GM12892 (cell line): ENCODE measurements around the gene EFCAB8. TPM values are rescaled to one million over a fixed set of nuclear protein-coding genes. Genes with fewer than 3 reads are reported as not detected.

Experiments used
- DNase-seq: peaks from one replicate; pipeline ENCODE4 v3.0.0; 2011; ENCODE audit not compliant: insufficient read length
- FAIRE-seq: peaks from 2 replicates; lab custom pipeline; 2011; peaks lifted over from hg19 to GRCh38; lab: Jason Lieb, UNC
- POLR2A ChIP-seq: IDR thresholded peaks from 2 replicates; pipeline ENCODE4 v1.6.1; 2011; ENCODE audit warnings: low read depth, low read length, control low read depth
- POLR2AphosphoS5 ChIP-seq: IDR thresholded peaks from 2 replicates; pipeline ENCODE4 v1.6.1; 2011; ENCODE audit warnings: low read depth, low read length, control low read depth
- TAF1 ChIP-seq: IDR thresholded peaks from 2 replicates; pipeline ENCODE4 v1.6.1; 2011; ENCODE audit warnings: low read depth, mild to moderate bottlenecking, control low read depth, low read length, borderline replicate concordance
- polyA plus RNA-seq: library from polyadenylated mRNA; unstranded; fragments of >200 nt; gene quantifications from one replicate; pipeline ENCODE4 v1.2.1, GENCODE V29; 2012; ENCODE audit warnings: missing spikeins, inconsistent platforms; ENCODE audit not compliant: missing spikeins

Gene EFCAB8
- not detected for polyA plus RNA-seq

GRCh38 chr20:32858701-32859372, at the start of gene EFCAB8:
EFCAB8 (plus strand) TSS chr20:32858923; CDS start chr20:32863793, 4,870 bp downstream.
- TF ChIP-seq TAF1 = no peak
- no peak for TF ChIP-seq POLR2A
- no peak for TF ChIP-seq POLR2AphosphoS5
- FAIRE-seq = no peak
- no peak for DNase-seq

- DNase-seq (no peak), FAIRE-seq (no peak)
- TF ChIP-seq TAF1 (no peak), POLR2AphosphoS5 (no peak), POLR2A (no peak)
These were observed 48.8 kb upstream of the EFCAB8 start for GRCh38 chr20:32809907-32810306.

- DNase-seq = no peak
- TF ChIP-seq POLR2A = no peak
- TF ChIP-seq POLR2AphosphoS5 = no peak
- no peak for TF ChIP-seq TAF1
These were observed 47.8 kb upstream of the EFCAB8 start for GRCh38 chr20:32810941-32811340.

GRCh38 chr20:32811886-32812285, 46.8 kb upstream of the EFCAB8 start:
- FAIRE-seq (no peak), DNase-seq (no peak)
- TF ChIP-seq TAF1 (no peak), POLR2AphosphoS5 (no peak), POLR2A (no peak)

More at GRCh38 chr20:32810941-32811340, 47.8 kb upstream of the EFCAB8 start:
- no peak for FAIRE-seq

- FAIRE-seq (peak; percentile 63), DNase-seq (peak; percentile 72)
- TF ChIP-seq POLR2AphosphoS5 = peak; percentile 68; the same call in 1 of the 2 replicates
- no peak for TF ChIP-seq TAF1
- TF ChIP-seq POLR2A = peak; percentile 69; the same call in 1 of the 2 replicates
These were observed 38.6 kb upstream of the EFCAB8 start for GRCh38 chr20:32819992-32820697.

GRCh38 chr20:32820698-32821377, 37.9 kb upstream of the EFCAB8 start:
- TF ChIP-seq TAF1 (no peak), POLR2AphosphoS5 (no peak), POLR2A (no peak)
- FAIRE-seq (no peak), DNase-seq (no peak)

GRCh38 chr20:32822225-32822624, 36.5 kb upstream of the EFCAB8 start:
- FAIRE-seq = no peak
- no peak for TF ChIP-seq TAF1
- TF ChIP-seq POLR2AphosphoS5 = no peak
- no peak for TF ChIP-seq POLR2A
- no peak for DNase-seq

GRCh38 chr20:32823078-32823477, 35.6 kb upstream of the EFCAB8 start:
- FAIRE-seq = no peak
- no peak for DNase-seq

GRCh38 chr20:32823737-32824588, 34.8 kb upstream of the EFCAB8 start:
- no peak for FAIRE-seq
- TF ChIP-seq POLR2A (no peak), POLR2AphosphoS5 (no peak), TAF1 (no peak)

More at GRCh38 chr20:32823078-32823477, 35.6 kb upstream of the EFCAB8 start:
- TF ChIP-seq TAF1 (no peak), POLR2A (no peak), POLR2AphosphoS5 (no peak)

GRCh38 chr20:32828029-32828680, 30.6 kb upstream of the EFCAB8 start:
- TF ChIP-seq TAF1 (no peak), POLR2A (no peak), POLR2AphosphoS5 (no peak)
- no peak for FAIRE-seq

More at GRCh38 chr20:32823737-32824588, 34.8 kb upstream of the EFCAB8 start:
- no peak for DNase-seq

More at GRCh38 chr20:32828029-32828680, 30.6 kb upstream of the EFCAB8 start:
- DNase-seq = no peak
